CD8-positive, alpha-beta memory T cell (primary cell): ENCODE data around the gene PRDM2. TPM values are rescaled to one million over a fixed set of nuclear protein-coding genes. Genes with fewer than 3 reads are reported as not detected.

Experiments
- CTCF ChIA-PET: fragments of 350-600 bp; sonication (Branson Sonifier 250); formaldehyde crosslinking; loops from one replicate; lab custom pipeline; 2021; ENCODE audit warnings: antibody characterized with exemption; lab: Charles Lee
- POLR2A ChIA-PET: fragments of 350-600 bp; sonication (Branson Sonifier 250); formaldehyde crosslinking; loops from one replicate; lab custom pipeline; 2021; ENCODE audit warnings: antibody characterized with exemption; lab: Charles Lee
- DNase-seq, 5 donors: peaks; one replicate each; pipeline versions ENCODE4 v3.0.0 to v3.0.0-alpha.2; 2020 to 2022; ENCODE audit warnings: mixed read lengths in 1 of 5
- H3K27ac ChIP-seq: one replicate; pipeline ENCODE4 v1.7.0; 2013; ENCODE audit warnings: low read depth, mild to moderate bottlenecking, low read length, moderate library complexity
- H3K27me3 ChIP-seq: 2 replicates; pipeline ENCODE4 v1.7.0; 2013; ENCODE audit warnings: low read length, mild to moderate bottlenecking; ENCODE audit not compliant: insufficient read depth, poor library complexity, severe bottlenecking
- H3K36me3 ChIP-seq: 2 replicates; pipeline ENCODE4 v1.7.0; 2013; ENCODE audit warnings: mild to moderate bottlenecking, low read length, moderate library complexity; ENCODE audit not compliant: insufficient read depth
- H3K4me1 ChIP-seq: 2 replicates; pipeline ENCODE4 v1.7.0; 2013; ENCODE audit warnings: mild to moderate bottlenecking, low read length, moderate library complexity; ENCODE audit not compliant: insufficient read depth
- H3K4me3 ChIP-seq: 2 replicates; pipeline ENCODE4 v1.7.0; 2013; ENCODE audit warnings: mild to moderate bottlenecking, low read length
- H3K9me3 ChIP-seq: 2 replicates; pipeline ENCODE4 v1.7.0; 2013; ENCODE audit warnings: mild to moderate bottlenecking, low read length
- H3K27ac Mint-ChIP-seq, 8 donors: one replicate each; pipeline ENCODE4 v1.8.0; 2020 to 2021; ENCODE audit warnings: mixed read lengths in 8 of 8, mild to moderate bottlenecking in 6 of 8, inconsistent platforms in 3 of 8, moderate library complexity in 3 of 8
- H3K27me3 Mint-ChIP-seq, 2 donors: one replicate each; pipeline ENCODE4 v1.8.0; 2020 to 2021; ENCODE audit warnings: mixed read lengths in 2 of 2, mild to moderate bottlenecking in 1 of 2, moderate library complexity in 1 of 2
- H3K36me3 Mint-ChIP-seq, 3 donors: one replicate each; pipeline ENCODE4 v1.8.0; 2020 to 2021; ENCODE audit warnings: mixed read lengths in 3 of 3, inconsistent platforms in 1 of 3, mild to moderate bottlenecking in 1 of 3
- H3K4me1 Mint-ChIP-seq, 3 donors: one replicate each; pipeline ENCODE4 v1.8.0; 2020 to 2021; ENCODE audit warnings: mixed read lengths in 3 of 3, inconsistent platforms in 1 of 3, mild to moderate bottlenecking in 1 of 3
- H3K4me3 Mint-ChIP-seq, 7 donors: one replicate each; pipeline ENCODE4 v1.8.0; 2020 to 2021; ENCODE audit warnings: mixed read lengths in 7 of 7, mild to moderate bottlenecking in 6 of 7, moderate library complexity in 4 of 7, inconsistent platforms in 2 of 7
- H3K9me3 Mint-ChIP-seq, 5 donors: one replicate each; pipeline ENCODE4 v1.8.0; 2020 to 2022; ENCODE audit warnings: mixed read lengths in 5 of 5, mild to moderate bottlenecking in 3 of 5, moderate library complexity in 2 of 5, inconsistent platforms in 1 of 5
- polyA plus RNA-seq: library from polyadenylated mRNA; unstranded; fragments of 300-500 nt; fragmentation: Illumina TruSeq; gene quantifications from one replicate; pipeline ENCODE4 v1.2.3, GENCODE V29; 2021
- total RNA-seq, 2 experiments: library from RNA; stranded (reverse); gene quantifications; one replicate each; pipeline ENCODE4 v1.2.3, GENCODE V29; 2021

Gene PRDM2
- total and polyA plus RNA-seq, 3 experiments from 2014 or later: 24.4 to 70.1 (median 67.9) TPM

DNA sequence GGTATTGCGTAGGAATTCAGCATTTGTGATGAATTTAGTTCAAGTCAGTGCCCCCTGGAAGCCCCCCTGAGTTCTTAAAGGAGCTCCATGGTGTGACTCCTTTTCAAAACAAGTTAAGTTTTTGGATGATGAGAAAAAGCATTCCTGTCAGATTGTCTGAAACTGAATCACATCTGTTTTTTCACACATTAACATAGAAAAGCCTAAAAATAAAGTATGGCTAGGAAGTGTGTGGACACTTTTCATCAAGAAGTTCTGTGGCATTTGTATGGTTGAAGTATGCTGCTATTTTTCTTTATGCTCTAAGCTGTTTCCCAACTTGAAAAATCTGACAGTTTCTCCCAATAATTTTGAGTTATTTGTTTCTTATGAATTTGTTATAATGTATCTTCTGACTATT lies 33.7 kb downstream of the PRDM2 start:
- Mint-ChIP-seq H3K9me3 (no peaks in the 10 kb centered on the region), H3K36me3 (peaks cover 0 to 19% (median 0%) of the 10 kb centered on the region in 3 donors), H3K4me3 (peak overlapping the region; percentile 46 to 80 (median 70)), H3K27ac (peak overlapping the region; percentile 96 to 100 (median 98)), H3K4me1 (peaks cover 66 to 83% (median 77%) of the 10 kb centered on the region in 3 donors), H3K27me3 (no peaks in the 10 kb centered on the region)
- Histone ChIP-seq H3K27me3 (no peaks in the 10 kb centered on the region), H3K36me3 (no peaks in the 10 kb centered on the region), H3K4me1 (peaks cover 73% of the 10 kb centered on the region), H3K9me3 (no peaks in the 10 kb centered on the region), H3K27ac (peak overlapping the region; percentile 36), H3K4me3 (peak overlapping the region; percentile 37)
- ChIA-PET POLR2A (interaction anchor here (1.0 to 1.7 kb wide), 3 partner anchors 11 to 31 kb away, joined by 3 to 18 read pairs (median 4); no protein-coding TSS in a partner anchor), CTCF (interaction anchor here (2.6 kb wide), 1 partner anchor 15 kb away, joined by 10 read pairs; no protein-coding TSS in a partner anchor)
- DNase-seq: no peak

DNA sequence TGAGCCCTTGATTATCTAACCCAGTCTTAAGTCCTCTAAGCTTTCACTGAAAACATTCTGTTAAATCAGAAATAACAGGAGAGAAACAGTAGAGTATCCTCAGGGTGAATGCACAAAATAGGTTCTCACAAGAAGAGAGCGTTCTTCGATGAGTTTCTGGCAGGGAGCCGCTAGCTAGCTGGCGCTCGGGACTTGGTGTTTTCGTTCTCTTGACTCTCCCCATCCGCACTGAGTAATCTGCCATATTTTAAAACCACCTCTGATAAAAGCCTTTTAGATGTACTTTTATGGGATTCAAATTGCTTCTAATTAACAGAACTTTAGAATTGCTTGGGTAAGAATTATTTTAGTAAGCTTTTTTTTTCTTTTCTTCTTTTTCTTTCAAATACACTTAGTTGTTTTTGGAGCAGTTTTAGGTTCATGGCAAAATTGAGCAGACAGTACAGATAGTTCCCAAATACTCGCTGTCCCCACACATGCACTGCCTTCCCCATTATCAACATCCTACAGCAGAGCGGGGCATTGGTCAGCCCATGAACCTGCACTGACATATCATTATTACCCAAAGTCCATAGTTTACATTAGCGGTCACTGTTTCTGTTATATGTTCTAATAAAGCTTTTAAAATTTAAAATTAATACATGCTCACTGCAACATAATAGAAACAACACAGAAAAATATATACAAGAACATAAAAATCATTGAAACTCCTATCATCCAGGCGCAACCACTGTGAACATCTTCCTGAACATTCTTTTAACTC lies 35.4 kb downstream of the PRDM2 start:
- H3K27me3 Mint-ChIP-seq: no peaks in the 10 kb centered on the region
- H3K9me3 Mint-ChIP-seq: no peaks in the 10 kb centered on the region
- peaks cover 60 to 73% (median 67%) of the 10 kb centered on the region in 3 donors for H3K4me1 Mint-ChIP-seq
- H3K4me3 Mint-ChIP-seq: peak overlapping the region in 1 of 7 donors; percentile 74
- no peak overlapping the region for H3K27ac ChIP-seq
- H3K4me3 ChIP-seq: no peak overlapping the region
- H3K27ac Mint-ChIP-seq: peak overlapping the region; percentile 82 to 100 (median 92)
- ChIA-PET CTCF (interaction anchor here (1.9 to 2.6 kb wide), 2 partner anchors 9 to 14 kb away, joined by 9 to 10 read pairs; no protein-coding TSS in a partner anchor), POLR2A (interaction anchor here (1.7 kb wide), 1 partner anchor 14 kb away, joined by 9 read pairs; no protein-coding TSS in a partner anchor)
- peaks cover 0 to 19% (median 0%) of the 10 kb centered on the region in 3 donors for H3K36me3 Mint-ChIP-seq
- H3K9me3 ChIP-seq: no peaks in the 10 kb centered on the region
- DNase-seq: no peak
- H3K27me3 ChIP-seq: no peaks in the 10 kb centered on the region
- H3K36me3 ChIP-seq: no peaks in the 10 kb centered on the region
- H3K4me1 ChIP-seq: peaks cover 64% of the 10 kb centered on the region

- Histone ChIP-seq H3K9me3 (no peaks in the 10 kb centered on the region), H3K4me1 (peaks cover 51% of the 10 kb centered on the region), H3K27ac (no peak overlapping the region), H3K27me3 (no peaks in the 10 kb centered on the region), H3K4me3 (no peak overlapping the region), H3K36me3 (peaks cover 4% of the 10 kb centered on the region)
- no peak for DNase-seq
- Mint-ChIP-seq H3K4me1 (peaks cover 50 to 62% (median 55%) of the 10 kb centered on the region in 3 donors), H3K9me3 (no peaks in the 10 kb centered on the region), H3K4me3 (no peak overlapping the region), H3K36me3 (peaks cover 0 to 29% (median under 1%) of the 10 kb centered on the region in 3 donors), H3K27ac (peak overlapping the region; percentile 25 to 79 (median 65)), H3K27me3 (no peaks in the 10 kb centered on the region)
- ChIA-PET CTCF (interaction anchor here (1.2 kb wide), 1 partner anchor 12 kb away, joined by 5 read pairs; no protein-coding TSS in a partner anchor), POLR2A (no interaction called here)
Observed at GRCh38 chr1:13737398-13737797, 37.4 kb downstream of the PRDM2 start.

- Histone ChIP-seq H3K27me3 (no peaks in the 10 kb centered on the region), H3K36me3 (peaks cover 7% of the 10 kb centered on the region), H3K27ac (no peak overlapping the region), H3K4me3 (no peak overlapping the region), H3K4me1 (peaks cover 19% of the 10 kb centered on the region), H3K9me3 (no peaks in the 10 kb centered on the region)
- H3K36me3 Mint-ChIP-seq: peaks cover 0 to 46% (median 12%) of the 10 kb centered on the region in 3 donors
- no peak for DNase-seq
- H3K4me3 Mint-ChIP-seq: no peak overlapping the region
- POLR2A ChIA-PET: interaction anchor here (0.6 kb wide), 1 partner anchor 16 kb away, joined by 7 read pairs; no protein-coding TSS in a partner anchor
- no peak overlapping the region for H3K27ac Mint-ChIP-seq
- H3K4me1 Mint-ChIP-seq: peaks cover 21 to 52% (median 47%) of the 10 kb centered on the region in 3 donors
- no peaks in the 10 kb centered on the region for H3K9me3 Mint-ChIP-seq
- CTCF ChIA-PET: interaction anchor here (1.4 kb wide), 1 partner anchor 20 kb away, joined by 3 read pairs; no protein-coding TSS in a partner anchor
- peaks cover 0 to 4% of the 10 kb centered on the region in 2 donors for H3K27me3 Mint-ChIP-seq
Observed at GRCh38 chr1:13746342-13746741, 46.4 kb downstream of the PRDM2 start.

DNA sequence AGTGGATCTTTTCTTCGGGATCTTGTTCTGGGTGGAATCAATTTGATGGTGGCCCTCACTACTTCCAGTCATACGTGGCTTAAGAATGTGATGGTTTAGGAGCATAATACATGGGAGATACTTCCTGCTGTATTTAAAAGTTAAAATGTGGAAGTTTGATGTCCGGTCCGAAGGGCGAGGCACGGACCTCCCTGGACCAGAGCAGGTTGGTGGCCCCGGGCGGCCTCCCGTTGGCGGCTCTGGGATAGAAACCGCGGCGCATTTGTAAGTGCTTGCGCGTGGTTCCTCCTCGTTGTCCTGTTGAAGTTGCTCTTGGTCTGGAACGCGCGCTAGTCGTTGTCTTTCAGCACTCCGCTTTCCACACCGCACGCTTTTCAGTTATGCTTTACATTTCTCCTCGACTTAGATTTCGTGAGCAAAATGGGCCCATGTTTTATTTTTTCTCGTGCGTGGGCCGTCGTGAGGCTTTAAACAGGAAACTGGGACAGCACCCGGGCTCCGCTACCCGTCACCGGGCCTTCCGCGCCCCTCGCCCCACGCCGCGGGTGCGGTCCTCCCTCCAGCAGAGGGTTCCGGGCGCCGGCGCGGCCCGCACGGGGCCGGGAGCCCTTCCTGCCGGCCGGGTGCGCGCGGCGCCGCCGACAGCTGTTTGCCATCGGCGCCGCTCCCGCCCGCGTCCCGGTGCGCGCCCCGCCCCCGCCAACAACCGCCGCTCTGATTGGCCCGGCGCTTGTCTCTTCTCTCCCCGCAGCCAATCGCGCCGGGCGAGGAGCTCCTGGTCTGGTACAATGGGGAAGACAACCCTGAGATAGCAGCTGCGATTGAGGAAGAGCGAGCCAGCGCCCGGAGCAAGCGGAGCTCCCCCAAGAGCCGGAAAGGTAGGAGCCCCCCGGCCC lies 48.9 kb downstream of the PRDM2 start:
- H3K27me3 Mint-ChIP-seq: peaks cover 0 to 4% of the 10 kb centered on the region in 2 donors
- POLR2A ChIA-PET: interaction anchor here (0.6 to 1.6 kb wide), 13 partner anchors 9 to 49 kb away, joined by 3 to 48 read pairs (median 7); partner anchors contain the start of gene PRDM2
- DNase-seq: peak; percentile 96 to 97 (median 96)
- H3K4me1 Mint-ChIP-seq: peaks cover 44 to 72% (median 68%) of the 10 kb centered on the region in 3 donors
- H3K36me3 Mint-ChIP-seq: peaks cover 0 to 44% (median 9%) of the 10 kb centered on the region in 3 donors
- peak overlapping the region; percentile 88 to 97 (median 92) for H3K4me3 Mint-ChIP-seq
- H3K27ac Mint-ChIP-seq: peak overlapping the region; percentile 88 to 97 (median 96)
- no peaks in the 10 kb centered on the region for H3K36me3 ChIP-seq
- H3K27ac ChIP-seq: peak overlapping the region; percentile 84
- peaks cover 44% of the 10 kb centered on the region for H3K4me1 ChIP-seq
- H3K4me3 ChIP-seq: peak overlapping the region; percentile 64
- H3K27me3 ChIP-seq: no peaks in the 10 kb centered on the region
- CTCF ChIA-PET: interaction anchor here (1.0 to 1.7 kb wide), 11 partner anchors 9 to 86 kb away, joined by 3 to 10 read pairs (median 4); no protein-coding TSS in a partner anchor
- no peaks in the 10 kb centered on the region for H3K9me3 ChIP-seq
- H3K9me3 Mint-ChIP-seq: no peaks in the 10 kb centered on the region

DNA sequence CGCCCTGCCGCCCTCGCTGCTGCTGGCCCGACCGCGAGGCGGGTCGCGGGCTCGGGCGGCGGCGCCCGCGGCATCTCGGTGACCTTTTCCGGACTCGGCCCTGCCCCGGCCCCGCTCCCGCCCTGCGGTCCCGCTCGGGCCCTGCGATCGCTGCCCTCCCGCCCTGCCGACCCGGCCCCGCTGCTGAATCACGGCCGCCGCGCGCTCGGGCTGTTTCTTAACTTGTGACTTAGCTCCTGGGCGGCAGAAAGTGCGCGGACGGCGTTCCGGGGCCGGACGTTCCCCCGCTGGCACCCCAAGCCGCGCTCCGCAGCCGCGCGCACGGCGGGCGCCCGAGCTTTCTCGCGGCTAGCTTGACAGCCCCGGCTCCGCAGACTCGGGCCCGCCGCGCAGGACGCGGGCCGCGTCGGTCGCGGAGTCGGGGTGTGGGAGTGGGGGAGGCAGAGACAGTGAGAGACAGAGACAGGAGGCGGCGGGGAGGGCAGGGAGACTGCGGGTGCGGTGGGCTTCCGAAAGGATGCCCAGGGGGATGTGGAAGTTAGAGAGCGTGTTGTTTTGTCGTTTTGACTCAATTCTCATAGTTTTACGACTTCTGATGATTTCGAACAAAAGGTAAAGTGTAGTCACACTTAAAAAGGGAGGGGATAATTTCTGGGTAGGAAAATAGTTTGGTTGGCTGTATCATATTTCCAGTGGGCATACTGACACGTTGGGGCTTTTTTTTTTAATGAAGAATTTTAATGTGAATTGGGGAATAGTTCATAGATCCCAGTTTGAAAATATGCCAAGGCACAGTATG lies 49.8 kb downstream of the PRDM2 start:
- no peaks in the 10 kb centered on the region for H3K9me3 Mint-ChIP-seq
- H3K4me3 ChIP-seq: peak overlapping the region; percentile 83
- H3K9me3 ChIP-seq: no peaks in the 10 kb centered on the region
- DNase-seq: peak in 1 of 5 donors; percentile 68
- H3K27me3 Mint-ChIP-seq: peaks cover 0 to 4% of the 10 kb centered on the region in 2 donors
- peak overlapping the region; percentile 88 to 98 (median 97) for H3K4me3 Mint-ChIP-seq
- peaks cover 0 to 45% (median 7%) of the 10 kb centered on the region in 3 donors for H3K36me3 Mint-ChIP-seq
- H3K27ac ChIP-seq: peak overlapping the region; percentile 78
- H3K27me3 ChIP-seq: no peaks in the 10 kb centered on the region
- peaks cover 53 to 79% (median 73%) of the 10 kb centered on the region in 3 donors for H3K4me1 Mint-ChIP-seq
- no peaks in the 10 kb centered on the region for H3K36me3 ChIP-seq
- peaks cover 53% of the 10 kb centered on the region for H3K4me1 ChIP-seq
- H3K27ac Mint-ChIP-seq: peak overlapping the region; percentile 87 to 96 (median 92)
- CTCF ChIA-PET: interaction anchor here (1.0 to 1.7 kb wide), 10 partner anchors 8 to 87 kb away, joined by 3 to 10 read pairs (median 4); no protein-coding TSS in a partner anchor
- POLR2A ChIA-PET: interaction anchor here (0.8 to 1.6 kb wide), 12 partner anchors 8 to 48 kb away, joined by 3 to 48 read pairs (median 8); no protein-coding TSS in a partner anchor
